Effector memory CD4-positive, alpha-beta T cell (primary cell): ENCODE measurements around the gene SRGAP1.

Experiments
- DNase-seq, 3 donors: peaks; one replicate each; pipeline ENCODE4 v3.0.0-alpha.2; 2020
- H3K27ac ChIP-seq: 2 replicates; pipeline ENCODE4 v1.7.0; 2013; ENCODE audit warnings: mild to moderate bottlenecking, low read length, moderate library complexity; ENCODE audit not compliant: insufficient read depth, poor library complexity, severe bottlenecking
- H3K27me3 ChIP-seq: replicated peaks from 2 replicates; pipeline ENCODE4 v1.7.0; 2013; ENCODE audit warnings: mild to moderate bottlenecking, low read length; ENCODE audit not compliant: insufficient read depth, control insufficient read depth, poor library complexity, severe bottlenecking
- H3K36me3 ChIP-seq: 2 replicates; pipeline ENCODE4 v1.7.0; 2013; ENCODE audit warnings: mild to moderate bottlenecking, low read length, moderate library complexity; ENCODE audit not compliant: control insufficient read depth, insufficient read depth
- H3K4me1 ChIP-seq: 2 replicates; pipeline ENCODE4 v1.7.0; 2013; ENCODE audit warnings: low read length, mild to moderate bottlenecking; ENCODE audit not compliant: control insufficient read depth, insufficient read depth, poor library complexity, severe bottlenecking
- H3K4me3 ChIP-seq: 2 replicates; pipeline ENCODE4 v1.7.0; 2013; ENCODE audit warnings: low read length, low read depth, mild to moderate bottlenecking; ENCODE audit not compliant: insufficient read depth, poor library complexity, severe bottlenecking
- H3K9me3 ChIP-seq: 2 replicates; pipeline ENCODE4 v1.7.0; 2013; ENCODE audit warnings: mild to moderate bottlenecking, low read length, moderate library complexity; ENCODE audit not compliant: control insufficient read depth

SRGAP1 gene

GRCh38 chr12:63913929-63914328 is 69.4 kb downstream of the SRGAP1 start:
- Histone ChIP-seq H3K4me3 (no peak overlapping the region), H3K27me3 (no peaks in the 10 kb centered on the region), H3K27ac (no peak overlapping the region), H3K9me3 (no peaks in the 10 kb centered on the region), H3K36me3 (no peaks in the 10 kb centered on the region), H3K4me1 (no peaks in the 10 kb centered on the region)
- DNase-seq: no peak

GRCh38 chr12:63915105-63915800 is 70.8 kb downstream of the SRGAP1 start:
- no peak for DNase-seq
- Histone ChIP-seq H3K9me3 (no peaks in the 10 kb centered on the region), H3K36me3 (no peaks in the 10 kb centered on the region), H3K27ac (no peak overlapping the region), H3K4me3 (no peak overlapping the region), H3K4me1 (no peaks in the 10 kb centered on the region), H3K27me3 (no peaks in the 10 kb centered on the region)

- H3K4me1 ChIP-seq: no peaks in the 10 kb centered on the region
- H3K9me3 ChIP-seq: no peaks in the 10 kb centered on the region
- H3K27me3 ChIP-seq: no peaks in the 10 kb centered on the region
- no peaks in the 10 kb centered on the region for H3K36me3 ChIP-seq
- DNase-seq: no peak
- H3K27ac ChIP-seq: no peak overlapping the region
- no peak overlapping the region for H3K4me3 ChIP-seq
Observed at GRCh38 chr12:63916561-63917476, 72.3 kb downstream of the SRGAP1 start.

GRCh38 chr12:63917477-63917862 is 73.0 kb downstream of the SRGAP1 start:
- Histone ChIP-seq H3K4me3 (no peak overlapping the region), H3K4me1 (no peaks in the 10 kb centered on the region), H3K9me3 (no peaks in the 10 kb centered on the region), H3K27me3 (no peaks in the 10 kb centered on the region), H3K27ac (no peak overlapping the region), H3K36me3 (no peaks in the 10 kb centered on the region)
- no peak for DNase-seq

GRCh38 chr12:63917864-63918799 is 73.6 kb downstream of the SRGAP1 start:
- DNase-seq: no peak
- Histone ChIP-seq H3K4me1 (no peaks in the 10 kb centered on the region), H3K27me3 (no peaks in the 10 kb centered on the region), H3K27ac (no peak overlapping the region), H3K36me3 (no peaks in the 10 kb centered on the region), H3K4me3 (no peak overlapping the region), H3K9me3 (no peaks in the 10 kb centered on the region)

GRCh38 chr12:63918800-63919300 is 74.3 kb downstream of the SRGAP1 start:
- Histone ChIP-seq H3K27me3 (no peaks in the 10 kb centered on the region), H3K4me1 (no peaks in the 10 kb centered on the region)
- no peak for DNase-seq

GRCh38 chr12:63919756-63920155 is 75.3 kb downstream of the SRGAP1 start:
- H3K4me3 ChIP-seq: no peak overlapping the region
- no peak overlapping the region for H3K27ac ChIP-seq
- H3K4me1 ChIP-seq: no peaks in the 10 kb centered on the region
- DNase-seq: no peak
- H3K36me3 ChIP-seq: no peaks in the 10 kb centered on the region
- H3K9me3 ChIP-seq: no peaks in the 10 kb centered on the region
- no peaks in the 10 kb centered on the region for H3K27me3 ChIP-seq

More at GRCh38 chr12:63918800-63919300, 74.3 kb downstream of the SRGAP1 start:
- Histone ChIP-seq H3K36me3 (no peaks in the 10 kb centered on the region), H3K4me3 (no peak overlapping the region), H3K9me3 (no peaks in the 10 kb centered on the region), H3K27ac (no peak overlapping the region)

GRCh38 chr12:63921157-63921556 is 76.7 kb downstream of the SRGAP1 start:
- no peak for DNase-seq
- Histone ChIP-seq H3K4me1 (no peaks in the 10 kb centered on the region), H3K9me3 (no peaks in the 10 kb centered on the region), H3K27ac (no peak overlapping the region), H3K27me3 (no peaks in the 10 kb centered on the region), H3K36me3 (no peaks in the 10 kb centered on the region), H3K4me3 (no peak overlapping the region)

- DNase-seq: no peak
- H3K9me3 ChIP-seq: no peaks in the 10 kb centered on the region
- no peak overlapping the region for H3K27ac ChIP-seq
- H3K27me3 ChIP-seq: no peaks in the 10 kb centered on the region
- H3K4me1 ChIP-seq: no peaks in the 10 kb centered on the region
- no peaks in the 10 kb centered on the region for H3K36me3 ChIP-seq
- H3K4me3 ChIP-seq: no peak overlapping the region
Observed at GRCh38 chr12:63922474-63922873, 78.0 kb downstream of the SRGAP1 start.
